GM13977 (cell line): Measurements from ENCODE around the gene BRAP.
A peak's percentile ranks its signal among the peaks of the same experiment; 100 is the strongest.

Experiments
- DNase-seq: peaks from one replicate; pipeline ENCODE4 v3.0.0; 2012; ENCODE audit warnings: low spot score
- in situ Hi-C: fragments of 300-500 bp; cut with MboI; formaldehyde crosslinking; loops from one replicate; pipeline ENCODE4 v1.12.0; 2022; ENCODE audit warnings: low sequenced_read_pairs, low pct_unique_long_range_greater_than_20kb, mixed read lengths, inconsistent platforms; ENCODE audit not compliant: unreplicated experiment
- TF ChIP-seq, protein P1 (sequence below): IDR thresholded peaks from 2 replicates; pipeline ENCODE4 v1.5.1; 2012; ENCODE audit warnings: mild to moderate bottlenecking, control low read depth; ENCODE audit not compliant: insufficient read depth; ENCODE audit errors: extremely low read depth, missing control alignments

Gene BRAP

DNA sequence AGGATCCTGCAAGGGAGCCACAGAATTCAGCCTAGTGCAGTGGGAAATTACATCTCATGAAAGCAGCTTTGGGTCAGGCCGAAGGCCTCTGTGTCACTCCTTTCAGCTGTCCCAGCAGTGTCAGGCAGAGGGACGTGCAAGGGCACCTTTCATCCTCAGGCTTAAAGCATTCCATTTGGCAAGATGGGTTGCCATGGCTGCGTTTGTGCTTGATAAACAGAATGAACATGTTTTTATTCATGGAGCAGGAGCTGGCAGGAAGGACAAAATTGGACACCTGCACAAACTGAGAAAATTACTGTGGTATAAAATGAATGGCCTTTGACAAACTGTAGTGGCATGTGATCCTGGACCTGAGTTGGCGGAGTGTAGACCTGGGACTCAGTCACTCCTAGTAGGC lies 29.5 kb upstream of the BRAP start:
- in situ Hi-C loops: no loop called here
- no peak for DNase-seq
- TF ChIP-seq, protein P1, sequence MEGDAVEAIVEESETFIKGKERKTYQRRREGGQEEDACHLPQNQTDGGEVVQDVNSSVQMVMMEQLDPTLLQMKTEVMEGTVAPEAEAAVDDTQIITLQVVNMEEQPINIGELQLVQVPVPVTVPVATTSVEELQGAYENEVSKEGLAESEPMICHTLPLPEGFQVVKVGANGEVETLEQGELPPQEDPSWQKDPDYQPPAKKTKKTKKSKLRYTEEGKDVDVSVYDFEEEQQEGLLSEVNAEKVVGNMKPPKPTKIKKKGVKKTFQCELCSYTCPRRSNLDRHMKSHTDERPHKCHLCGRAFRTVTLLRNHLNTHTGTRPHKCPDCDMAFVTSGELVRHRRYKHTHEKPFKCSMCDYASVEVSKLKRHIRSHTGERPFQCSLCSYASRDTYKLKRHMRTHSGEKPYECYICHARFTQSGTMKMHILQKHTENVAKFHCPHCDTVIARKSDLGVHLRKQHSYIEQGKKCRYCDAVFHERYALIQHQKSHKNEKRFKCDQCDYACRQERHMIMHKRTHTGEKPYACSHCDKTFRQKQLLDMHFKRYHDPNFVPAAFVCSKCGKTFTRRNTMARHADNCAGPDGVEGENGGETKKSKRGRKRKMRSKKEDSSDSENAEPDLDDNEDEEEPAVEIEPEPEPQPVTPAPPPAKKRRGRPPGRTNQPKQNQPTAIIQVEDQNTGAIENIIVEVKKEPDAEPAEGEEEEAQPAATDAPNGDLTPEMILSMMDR: no peak

DNA sequence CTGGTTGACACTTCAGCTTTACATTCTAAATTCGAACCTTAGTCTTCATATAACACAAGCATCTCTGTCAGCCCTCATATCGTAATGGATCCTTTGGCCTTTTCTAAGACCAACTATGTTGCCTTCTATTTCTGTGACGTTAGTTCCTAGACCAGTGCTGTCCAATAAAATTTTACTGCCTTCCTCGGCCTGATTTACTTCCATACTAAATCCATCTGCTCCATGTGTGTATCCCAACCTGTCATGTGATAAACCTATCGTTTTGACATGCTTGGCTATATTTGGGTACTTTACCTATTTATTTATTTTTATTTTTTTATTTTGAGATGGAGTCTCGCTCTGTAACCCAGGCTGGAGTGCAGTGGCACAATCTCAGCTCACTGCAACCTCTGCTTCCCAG lies 20.4 kb upstream of the BRAP start:
- TF ChIP-seq, protein P1: no peak
- in situ Hi-C loops: no loop called here
- DNase-seq: no peak

DNA sequence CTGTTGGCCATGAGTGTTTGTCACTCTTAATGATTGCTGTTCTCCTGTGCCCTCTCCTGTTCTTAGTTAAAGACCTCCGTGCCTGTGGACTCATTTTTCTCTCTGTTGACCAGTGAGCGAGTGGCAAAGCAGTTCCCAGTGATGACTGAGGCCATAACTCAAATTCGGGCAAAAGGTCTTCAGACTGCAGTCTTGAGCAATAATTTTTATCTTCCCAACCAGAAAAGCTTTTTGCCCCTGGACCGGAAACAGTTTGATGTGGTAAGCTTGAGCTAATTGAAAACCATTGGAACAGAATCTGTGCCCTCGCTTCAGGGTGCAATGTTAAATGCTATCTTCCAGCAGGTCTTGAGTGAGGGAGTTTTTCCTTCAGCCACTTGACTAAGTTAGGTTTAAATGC lies 19.9 kb upstream of the BRAP start:
- no peak for DNase-seq
- TF ChIP-seq, protein P1: no peak
- in situ Hi-C loops: no loop called here

DNA sequence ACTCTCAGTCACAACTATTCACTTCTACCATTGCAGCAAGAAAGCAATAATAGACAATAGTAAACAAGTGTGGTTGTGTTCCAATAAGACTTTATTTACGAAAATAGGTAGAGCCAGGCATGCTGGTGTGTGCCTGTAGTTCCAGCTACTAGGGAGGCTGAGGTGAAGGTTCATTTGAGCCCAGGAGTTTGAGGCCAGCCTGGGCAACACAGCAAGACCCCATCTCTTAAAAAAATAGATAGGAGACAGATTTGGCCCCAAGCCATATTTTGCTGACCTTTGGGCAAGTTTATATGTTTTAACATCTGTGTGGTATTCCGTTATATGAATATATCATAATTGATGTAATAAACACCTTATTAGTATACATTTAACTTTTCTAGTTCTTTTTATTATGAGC lies 14.2 kb upstream of the BRAP start:
- in situ Hi-C loops: loop anchor here (10.0 kb wide), 1 partner anchor 125 kb away; no protein-coding TSS in a partner anchor
- DNase-seq: no peak
- TF ChIP-seq, protein P1: no peak

DNA sequence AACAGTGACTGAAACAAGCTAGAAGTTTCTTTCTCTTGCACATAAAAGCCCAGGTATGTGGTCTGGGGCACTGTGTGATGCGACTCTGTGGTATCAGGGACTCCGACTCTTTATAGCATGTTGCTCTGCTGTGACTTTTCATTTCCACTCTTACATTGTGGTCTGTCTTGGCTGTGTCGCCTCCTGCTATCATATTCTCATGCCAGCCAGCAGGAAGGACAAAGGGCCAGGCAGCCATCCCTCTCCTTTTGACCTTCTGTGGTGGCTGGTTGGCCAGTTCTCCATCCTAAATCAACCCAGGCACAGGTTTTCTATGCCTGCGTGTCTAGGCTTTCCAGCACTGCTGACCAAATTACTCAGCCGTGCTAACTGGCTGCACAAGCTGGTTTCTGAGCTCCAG lies 8.1 kb upstream of the BRAP start:
- DNase-seq: no peak
- in situ Hi-C loops: loop anchor here (10.0 kb wide), 1 partner anchor 131 kb away; no protein-coding TSS in a partner anchor
- TF ChIP-seq, protein P1: no peak

DNA sequence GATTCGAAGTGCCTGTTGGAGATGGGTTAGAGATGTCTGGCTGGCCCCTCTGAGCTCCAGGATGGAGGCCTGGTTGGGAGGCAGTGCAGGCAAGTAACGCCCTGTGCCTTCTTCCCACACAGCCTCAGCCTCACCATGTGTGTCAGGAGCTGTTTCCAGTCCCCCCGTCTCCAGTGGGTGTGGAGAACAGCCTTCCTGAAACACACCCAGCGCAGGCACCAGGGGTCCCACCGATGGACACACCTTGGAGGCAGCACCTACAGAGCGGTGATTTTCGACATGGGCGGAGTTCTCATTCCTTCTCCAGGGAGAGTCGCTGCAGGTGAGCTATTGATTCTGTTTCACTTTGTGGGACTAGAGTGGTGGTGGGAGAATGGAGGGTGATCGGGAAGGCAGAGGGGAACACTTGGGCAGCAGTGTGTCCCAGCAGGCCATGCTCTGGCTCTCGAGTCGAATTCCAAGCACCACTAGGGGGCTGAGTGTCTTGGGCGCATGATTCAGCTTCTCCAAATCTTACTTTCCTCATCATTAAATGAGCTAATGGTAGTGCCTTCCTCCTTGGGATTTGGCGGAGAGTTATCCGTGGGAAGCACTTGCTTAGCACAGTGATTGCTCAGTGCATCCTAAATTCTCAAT lies 6.9 kb upstream of the BRAP start:
- in situ Hi-C loops: loop anchor here (10.0 kb wide), 1 partner anchor 132 kb away; no protein-coding TSS in a partner anchor
- no peak for DNase-seq
- TF ChIP-seq, protein P1: peak; percentile 29

DNA sequence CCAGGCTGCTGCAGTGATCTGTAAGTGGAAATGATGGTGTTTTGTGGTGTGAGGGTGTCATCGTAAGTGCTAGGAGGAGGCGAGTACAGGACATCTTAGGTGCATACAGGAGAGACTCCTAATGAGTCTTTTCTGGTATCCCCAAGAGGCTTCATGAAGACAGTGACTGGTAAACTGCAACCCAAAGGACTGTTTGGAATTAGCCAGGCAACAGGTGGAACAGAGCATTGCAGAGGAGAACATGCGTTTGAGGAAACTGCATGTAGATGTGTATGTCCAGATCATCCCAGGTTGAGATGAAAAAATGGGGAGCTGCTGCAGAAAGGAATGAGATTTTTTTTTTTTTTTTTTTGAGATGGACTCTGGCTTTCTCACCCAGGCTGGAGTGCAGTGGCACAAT lies 5.5 kb upstream of the BRAP start:
- TF ChIP-seq, protein P1: no peak
- no peak for DNase-seq
- in situ Hi-C loops: loop anchor here (10.0 kb wide), 1 partner anchor 134 kb away; no protein-coding TSS in a partner anchor
